ENCODE results near the gene BLVRA. TPM values are rescaled to one million over a fixed set of nuclear protein-coding genes. Genes with fewer than 3 reads are reported as not detected.

The BLVRA gene
- total RNA-seq, 1 experiment from 2014 or later: 29.7 TPM

- DNase-seq (ENCODE audit: low read depth, low spot score): no peak
- Histone ChIP-seq H3K4me1 (ENCODE audit: control insufficient read depth in 1 of 2, insufficient read depth in 2 of 2, low read length in 2 of 2) (no peaks in the 10 kb centered on the region), H2AFZ (ENCODE audit: low read depth, low read length, poor library complexity, severe bottlenecking) (no peak overlapping the region), H3K4me3 (replicated peaks in 1 of 2; ENCODE audit: low read depth in 1 of 2, low read length in 2 of 2) (no peak overlapping the region), H3K27me3 (ENCODE audit: insufficient read depth, low read length) (no peaks in the 10 kb centered on the region), H3K27ac (ENCODE audit: low read depth, low read length) (no peak overlapping the region), H3K9ac (ENCODE audit: low read length) (no peak overlapping the region), H3K4me2 (ENCODE audit: low read length) (no peak overlapping the region), H3K36me3 (ENCODE audit: control insufficient read depth in 1 of 2, insufficient read depth in 2 of 2, low read length in 2 of 2) (peaks cover 0 to 8% of the 10 kb centered on the region in 2 experiments; a peak in 2 of 4 replicates), H4K20me1 (ENCODE audit: insufficient read depth) (no peaks in the 10 kb centered on the region), H3K9me2 (ENCODE audit: insufficient read depth) (no peaks in the 10 kb centered on the region), H3K9me3 (ENCODE audit: control insufficient read depth in 1 of 2, insufficient read depth in 1 of 2, low read depth in 1 of 2, low read length in 2 of 2) (no peaks in the 10 kb centered on the region), H3K79me2 (ENCODE audit: insufficient read depth, low read length) (no peaks in the 10 kb centered on the region)
- intact Hi-C loops (cut with micrococcal nuclease): no loop called here
- ATAC-seq: peak; percentile 80
- ChIA-PET RAD21 (ENCODE audit: low non-redundant PET in 1 of 2, low total read pairs in 2 of 2, uncharacterized antibody in 2 of 2, unreplicated experiment in 2 of 2) (no interaction called here), POLR2A (interaction anchor here (1.4 kb wide), 1 partner anchor 217 kb away, joined by 7 read pairs; the partner anchor contains the start of gene STK17A), CTCF (interaction anchor here (1.5 kb wide), 1 partner anchor 217 kb away, joined by 12 read pairs; the partner anchor contains the start of gene STK17A)
- no TSS peak for BruUV-seq (replicated peaks)
- no peak for TF ChIP-seq ZNF274 (IDR thresholded peaks at IDR 0.05; ENCODE audit: low read depth, low read length)
- TF ChIP-seq RAD21 (IDR thresholded peaks at IDR 0.05; ENCODE audit: low read depth): peak; percentile 72
- TF ChIP-seq CTCF (IDR thresholded peaks at IDR 0.05 in 2 of 3, conservative IDR thresholded peaks at IDR 0.05 in 1 of 3; ENCODE audit: borderline replicate concordance in 1 of 3, insufficient read depth in 1 of 3, low read depth in 2 of 3, low read length in 2 of 3): peak; percentile 10 to 43 (median 29); a peak in 2 of 6 replicates
Measured at GRCh38 chr7:43799605-43800004, 41.1 kb downstream of the BLVRA start.

- intact Hi-C loops (cut with micrococcal nuclease): no loop called here
- Histone ChIP-seq H3K9me2 (ENCODE audit: insufficient read depth) (no peaks in the 10 kb centered on the region), H3K79me2 (ENCODE audit: insufficient read depth, low read length) (no peaks in the 10 kb centered on the region), H2AFZ (ENCODE audit: low read depth, low read length, poor library complexity, severe bottlenecking) (no peak overlapping the region), H3K4me2 (ENCODE audit: low read length) (no peak overlapping the region), H3K9ac (ENCODE audit: low read length) (no peak overlapping the region), H3K27ac (ENCODE audit: low read depth, low read length) (no peak overlapping the region), H3K27me3 (ENCODE audit: insufficient read depth, low read length) (no peaks in the 10 kb centered on the region), H3K36me3 (ENCODE audit: control insufficient read depth in 1 of 2, insufficient read depth in 2 of 2, low read length in 2 of 2) (peaks cover 0 to 8% of the 10 kb centered on the region in 2 experiments; a peak in 2 of 4 replicates), H3K4me3 (replicated peaks in 1 of 2; ENCODE audit: low read depth in 1 of 2, low read length in 2 of 2) (no peak overlapping the region), H3K4me1 (ENCODE audit: control insufficient read depth in 1 of 2, insufficient read depth in 2 of 2, low read length in 2 of 2) (no peaks in the 10 kb centered on the region), H4K20me1 (ENCODE audit: insufficient read depth) (no peaks in the 10 kb centered on the region), H3K9me3 (ENCODE audit: control insufficient read depth in 1 of 2, insufficient read depth in 1 of 2, low read depth in 1 of 2, low read length in 2 of 2) (no peaks in the 10 kb centered on the region)
- ATAC-seq (no peak), DNase-seq (ENCODE audit: low read depth, low spot score) (no peak)
- no TSS peak for BruUV-seq (replicated peaks)
- ChIA-PET CTCF (no interaction called here), RAD21 (ENCODE audit: low non-redundant PET in 1 of 2, low total read pairs in 2 of 2, uncharacterized antibody in 2 of 2, unreplicated experiment in 2 of 2) (no interaction called here), POLR2A (no interaction called here)
- no peak for TF ChIP-seq YY1 (IDR thresholded peaks at IDR 0.05; ENCODE audit: extremely low read depth, insufficient replicate concordance, low read depth, low read length)
- TF ChIP-seq POLR2A (IDR thresholded peaks at IDR 0.05; ENCODE audit: borderline replicate concordance, extremely low read depth, insufficient read depth, insufficient read length): no peak
- no peak for TF ChIP-seq ELF1 (IDR thresholded peaks at IDR 0.05; ENCODE audit: borderline replicate concordance, low read depth)
- TF ChIP-seq ZBTB33 (IDR thresholded peaks at IDR 0.05; ENCODE audit: extremely low read depth, insufficient replicate concordance, low read length): no peak
- TF ChIP-seq EGR1 (IDR thresholded peaks at IDR 0.05; ENCODE audit: low read depth): no peak
- no peak for TF ChIP-seq SP1 (IDR thresholded peaks at IDR 0.05; ENCODE audit: low read depth)
- no peak for TF ChIP-seq MAX (IDR thresholded peaks at IDR 0.05)
- no peak for TF ChIP-seq ZNF274 (IDR thresholded peaks at IDR 0.05; ENCODE audit: low read depth, low read length)
- TF ChIP-seq REST (IDR thresholded peaks at IDR 0.05; ENCODE audit: low read depth): no peak
- TF ChIP-seq JUND (IDR thresholded peaks at IDR 0.05): no peak
- no peak for TF ChIP-seq FOSL1 (IDR thresholded peaks at IDR 0.05; ENCODE audit: low read depth)
Measured at GRCh38 chr7:43803865-43804264, 45.4 kb downstream of the BLVRA start.

Data from HCT116 (cell line).